K562 (cell line): ENCODE data around the gene ALX3.

Experiments
- CBFB ChIP-seq: sonication (generic); formaldehyde crosslinking; IDR thresholded peaks from 2 replicates; pipeline ENCODE4 v1.4.0; 2020; ENCODE audit warnings: mild to moderate bottlenecking, missing genetic modification reagents
- HDAC2 ChIP-seq: fragments of 450-650 bp; IDR thresholded peaks from 2 replicates; pipeline ENCODE4 v1.6.1; 2016; ENCODE audit warnings: mild to moderate bottlenecking
- NCOA1 ChIP-seq: fragments of 450-650 bp; IDR thresholded peaks from 2 replicates; pipeline ENCODE4 v1.6.1; 2016; ENCODE audit warnings: low read depth
- POLR2A ChIP-seq: fragments of 450-650 bp; conservative IDR thresholded peaks from 2 replicates; pipeline ENCODE4 v1.6.1; 2016
- POLR2AphosphoS5 ChIP-seq: IDR thresholded peaks from 2 replicates; pipeline ENCODE4 v1.6.1; 2011; ENCODE audit warnings: mild to moderate bottlenecking, low read depth, low read length, moderate library complexity; ENCODE audit not compliant: control insufficient read depth, insufficient read depth
- PRPF4 ChIP-seq: fragments of 200-400 bp; formaldehyde crosslinking; IDR thresholded peaks from one replicate; pipeline ENCODE4 v1.6.1; 2017; ENCODE audit warnings: low read length, low read depth, mild to moderate bottlenecking; ENCODE audit not compliant: insufficient read depth, poor library complexity, severe bottlenecking
- RBM17 ChIP-seq: fragments of 200-400 bp; formaldehyde crosslinking; IDR thresholded peaks from 2 replicates; pipeline ENCODE4 v1.6.1; 2017; ENCODE audit warnings: low read depth, mild to moderate bottlenecking, low read length, borderline replicate concordance
- SMAD3 ChIP-seq: fragments of 450-650 bp; formaldehyde crosslinking; conservative IDR thresholded peaks from 2 replicates; pipeline ENCODE4 v1.4.0; 2020; ENCODE audit warnings: mild to moderate bottlenecking
- ZNF24 ChIP-seq: fragments of 450-650 bp; IDR thresholded peaks from 2 replicates; pipeline ENCODE4 v1.6.1; 2016

- no peak for TF ChIP-seq ZNF24
- TF ChIP-seq POLR2AphosphoS5 = no peak
- no peak for TF ChIP-seq PRPF4
- TF ChIP-seq CBFB = no peak
- TF ChIP-seq NCOA1 = no peak
- no peak for TF ChIP-seq HDAC2
- no peak for TF ChIP-seq SMAD3 (CRISPR knock-in tag)
- no peak for TF ChIP-seq RBM17
- no peak for TF ChIP-seq POLR2A
These were observed 43.1 kb upstream of the ALX3 start for GRCh38 chr1:110113551-110113950.
